Occipital lobe (tissue), 2 donors: ENCODE data around the gene COPS3. TPM values are rescaled to one million over a fixed set of nuclear protein-coding genes. Genes with fewer than 3 reads are reported as not detected.
"Not testable (repeated sequence)": the region's sequence is repeated elsewhere in the genome, so short reads cannot be mapped to it uniquely, and the experiment has no call there.

Experiments used
- DNase-seq: peaks from one replicate; lab custom pipeline; 2025; lab: John Stamatoyannopoulos, UW
- total RNA-seq: library from RNA; depleted of rRNA; stranded (reverse); fragments of >200 nt; gene quantifications from one replicate; pipeline ENCODE4 v1.2.3, GENCODE V29; 2014

Gene COPS3
- total RNA-seq, 1 donor from 2014 or later, result 113 TPM

GRCh38 chr17:17303010-17303846 lies 22.2 kb upstream of the COPS3 start, which contains the start of gene NT5M:
TSS of gene NT5M (plus strand) at chr17:17303373. CDS start at chr17:17303551, 178 bp downstream.
- peak; percentile 57 for DNase-seq

GRCh38 chr17:17301659-17302058 lies 20.6 kb upstream of the COPS3 start:
- DNase-seq, result not testable (repeated sequence)

- no peak for DNase-seq
Measured at GRCh38 chr17:17300624-17301568, 19.9 kb upstream of the COPS3 start.

- DNase-seq, result no peak
Measured at GRCh38 chr17:17298108-17298507, 17.1 kb upstream of the COPS3 start.

- DNase-seq, result no peak
Measured at GRCh38 chr17:17297217-17297616, 16.2 kb upstream of the COPS3 start.

GRCh38 chr17:17295141-17295540 lies 14.1 kb upstream of the COPS3 start:
- no peak for DNase-seq

GRCh38 chr17:17289701-17290100 lies 8.7 kb upstream of the COPS3 start:
- DNase-seq, result no peak

GRCh38 chr17:17289086-17289485 lies 8.0 kb upstream of the COPS3 start:
- no peak for DNase-seq

GRCh38 chr17:17285951-17286350 lies 4.9 kb upstream of the COPS3 start:
- DNase-seq, result no peak

- DNase-seq, result no peak
Measured at GRCh38 chr17:17279316-17279715, 1.7 kb downstream of the COPS3 start.

- DNase-seq, result not testable (repeated sequence)
Measured at GRCh38 chr17:17277431-17277830, 3.6 kb downstream of the COPS3 start.

- no peak for DNase-seq
Measured at GRCh38 chr17:17275971-17276370, 5.1 kb downstream of the COPS3 start.

GRCh38 chr17:17269926-17270773 lies 10.9 kb downstream of the COPS3 start:
- DNase-seq, result no peak

GRCh38 chr17:17264430-17264829 lies 16.6 kb downstream of the COPS3 start:
- DNase-seq, result no peak

GRCh38 chr17:17258998-17259397 lies 22.0 kb downstream of the COPS3 start:
- peak; percentile 70 for DNase-seq

GRCh38 chr17:17258011-17258410 lies 23.0 kb downstream of the COPS3 start:
- no peak for DNase-seq

- no peak for DNase-seq
Measured at GRCh38 chr17:17256316-17256715, 24.7 kb downstream of the COPS3 start.

GRCh38 chr17:17255689-17256088 lies 25.4 kb downstream of the COPS3 start:
- not testable (repeated sequence) for DNase-seq

- DNase-seq, result no peak
Measured at GRCh38 chr17:17254036-17254435, 27.0 kb downstream of the COPS3 start.

- no peak for DNase-seq
Measured at GRCh38 chr17:17253406-17253805, 27.6 kb downstream of the COPS3 start.

- DNase-seq, result no peak
Measured at GRCh38 chr17:17252149-17252661, 28.8 kb downstream of the COPS3 start.
